Measurements from ENCODE around the gene ACOX3. TPM values are rescaled to one million over a fixed set of nuclear protein-coding genes. Genes with fewer than 3 reads are reported as not detected.

Gene ACOX3
- total RNA-seq, 6 experiments from 2014 or later = 18.6 to 23.2 (median 19.9) TPM

- Mint-ChIP-seq H3K36me3 (ENCODE audit: low read depth) (0 out of 2 replicates have a peak, but pooled peaks cover 5% of the 10 kb centered on the region), H3K27me3 (ENCODE audit: insufficient read depth) (peaks cover 3% of the 10 kb centered on the region), H3K4me1 (ENCODE audit: low read depth) (no peaks in the 10 kb centered on the region), H3K4me3 (no peak overlapping the region), H3K9me3 (no peaks in the 10 kb centered on the region), H3K27ac (no peak overlapping the region)
- no peak for TF ChIP-seq CTCF (IDR thresholded peaks at IDR 0.05)
- no peak for DNase-seq
Observed at GRCh38 chr4:8373973-8374545, 66.5 kb downstream of the ACOX3 start.

GRCh38 chr4:8373270-8373972 lies 67.1 kb downstream of the ACOX3 start:
- Mint-ChIP-seq H3K9me3 (no peaks in the 10 kb centered on the region), H3K27ac (no peak overlapping the region), H3K27me3 (ENCODE audit: insufficient read depth) (peaks cover 3% of the 10 kb centered on the region), H3K36me3 (ENCODE audit: low read depth) (0 out of 2 replicates have a peak, but pooled peaks cover 5% of the 10 kb centered on the region), H3K4me3 (no peak overlapping the region), H3K4me1 (ENCODE audit: low read depth) (no peaks in the 10 kb centered on the region)
- TF ChIP-seq CTCF (IDR thresholded peaks at IDR 0.05) = no peak
- DNase-seq = no peak

GRCh38 chr4:8372506-8372905 lies 68.0 kb downstream of the ACOX3 start:
- DNase-seq = no peak
- Mint-ChIP-seq H3K9me3 (no peaks in the 10 kb centered on the region), H3K4me1 (ENCODE audit: low read depth) (no peaks in the 10 kb centered on the region), H3K27me3 (ENCODE audit: insufficient read depth) (peaks cover 3% of the 10 kb centered on the region), H3K36me3 (ENCODE audit: low read depth) (0 out of 2 replicates have a peak, but pooled peaks cover 5% of the 10 kb centered on the region), H3K4me3 (no peak overlapping the region), H3K27ac (no peak overlapping the region)
- no peak for TF ChIP-seq CTCF (IDR thresholded peaks at IDR 0.05)

GRCh38 chr4:8371596-8371995 lies 68.9 kb downstream of the ACOX3 start:
- Mint-ChIP-seq H3K27me3 (ENCODE audit: insufficient read depth) (peaks cover 3% of the 10 kb centered on the region), H3K4me1 (ENCODE audit: low read depth) (no peaks in the 10 kb centered on the region), H3K9me3 (no peaks in the 10 kb centered on the region), H3K27ac (no peak overlapping the region), H3K4me3 (no peak overlapping the region), H3K36me3 (ENCODE audit: low read depth) (0 out of 2 replicates have a peak, but pooled peaks cover 5% of the 10 kb centered on the region)
- DNase-seq = no peak
- no peak for TF ChIP-seq CTCF (IDR thresholded peaks at IDR 0.05)

- Mint-ChIP-seq H3K36me3 (ENCODE audit: low read depth) (peaks cover 8% of the 10 kb centered on the region; the same call in 1 of the 2 replicates), H3K27me3 (ENCODE audit: insufficient read depth) (peaks cover 3% of the 10 kb centered on the region), H3K4me3 (no peak overlapping the region), H3K4me1 (ENCODE audit: low read depth) (no peaks in the 10 kb centered on the region), H3K27ac (no peak overlapping the region), H3K9me3 (no peaks in the 10 kb centered on the region)
- no peak for TF ChIP-seq CTCF (IDR thresholded peaks at IDR 0.05)
- DNase-seq = no peak
Observed at GRCh38 chr4:8370835-8371595, 69.5 kb downstream of the ACOX3 start.

Measured in HFFc6 (cell line).